ENCODE measurements around the gene PHF19. TPM values are rescaled to one million over a fixed set of nuclear protein-coding genes. Genes with fewer than 3 reads are reported as not detected.

The PHF19 gene
- total and polyA plus RNA-seq, 10 donors, result 12.6 to 53.0 (median 36.7) TPM

- no peaks in the 10 kb centered on the region for H3K36me3 ChIP-seq
- H3K27ac ChIP-seq, result peak overlapping the region; percentile 35 to 81 (median 69)
- 72 to 82% (median 81%) methylated on average over 10 of the region's 10 CpGs for WGBS, 5 donors
- TF ChIP-seq POLR2A (IDR thresholded peaks at IDR 0.05) (no peak), POLR2AphosphoS5 (IDR thresholded peaks at IDR 0.05) (no peak), CTCF (IDR thresholded peaks at IDR 0.05 in 8 of 11, conservative IDR thresholded peaks at IDR 0.05 in 3 of 11) (no peak)
- no peaks in the 10 kb centered on the region for H3K9me3 ChIP-seq
- H3K27me3 ChIP-seq (replicated peaks in 1 of 7), result no peaks in the 10 kb centered on the region
- peaks cover 24 to 57% (median 32%) of the 10 kb centered on the region in 6 donors for H3K4me1 ChIP-seq
- H3K4me3 ChIP-seq, result no peak overlapping the region
- no peak for DNase-seq
- intact Hi-C loops (cut with DNase I; ENCODE audit: low total_unique reads), result no loop called here
Measured at GRCh38 chr9:120891245-120891883, 14.4 kb upstream of the PHF19 start.

- WGBS, 5 donors, result 64 to 74% (median 71%) methylated on average over 14 of the region's 14 CpGs
Measured at GRCh38 chr9:120890320-120891244, 13.6 kb upstream of the PHF19 start.

GRCh38 chr9:120889606-120890271, 12.8 kb upstream of the PHF19 start:
- H3K36me3 ChIP-seq, result no peaks in the 10 kb centered on the region
- H3K4me3 ChIP-seq, result no peak overlapping the region
- H3K9me3 ChIP-seq, result no peaks in the 10 kb centered on the region
- no peaks in the 10 kb centered on the region for H3K27me3 ChIP-seq (replicated peaks in 1 of 7)
- intact Hi-C loops (cut with DNase I; ENCODE audit: low total_unique reads), result no loop called here
- peak overlapping the region in 7 of 8 donors; percentile 39 to 81 (median 69) for H3K27ac ChIP-seq
- no peak for DNase-seq
- WGBS, 5 donors, result 90 to 100% (median 98%) methylated on average over 1 of the region's 1 CpG
- peaks cover 24 to 52% (median 32%) of the 10 kb centered on the region in 6 donors for H3K4me1 ChIP-seq
- no peak for TF ChIP-seq POLR2A (IDR thresholded peaks at IDR 0.05)
- no peak for TF ChIP-seq CTCF (IDR thresholded peaks at IDR 0.05 in 8 of 11, conservative IDR thresholded peaks at IDR 0.05 in 3 of 11)
- TF ChIP-seq POLR2AphosphoS5 (IDR thresholded peaks at IDR 0.05), result no peak

More at GRCh38 chr9:120890320-120891244, 13.6 kb upstream of the PHF19 start:
- Histone ChIP-seq H3K4me3 (no peak overlapping the region), H3K27ac (peak overlapping the region; percentile 35 to 81 (median 69)), H3K36me3 (no peaks in the 10 kb centered on the region), H3K9me3 (no peaks in the 10 kb centered on the region), H3K4me1 (peaks cover 24 to 57% (median 32%) of the 10 kb centered on the region in 6 donors), H3K27me3 (replicated peaks in 1 of 7) (no peaks in the 10 kb centered on the region)
- TF ChIP-seq POLR2AphosphoS5 (IDR thresholded peaks at IDR 0.05) (no peak), POLR2A (IDR thresholded peaks at IDR 0.05) (no peak), CTCF (IDR thresholded peaks at IDR 0.05 in 8 of 11, conservative IDR thresholded peaks at IDR 0.05 in 3 of 11) (no peak)
- DNase-seq, result no peak
- intact Hi-C loops (cut with DNase I; ENCODE audit: low total_unique reads), result no loop called here

Data from spleen (tissue), 11 donors.